ENCODE results near the gene RTN4.

The RTN4 gene

DNA sequence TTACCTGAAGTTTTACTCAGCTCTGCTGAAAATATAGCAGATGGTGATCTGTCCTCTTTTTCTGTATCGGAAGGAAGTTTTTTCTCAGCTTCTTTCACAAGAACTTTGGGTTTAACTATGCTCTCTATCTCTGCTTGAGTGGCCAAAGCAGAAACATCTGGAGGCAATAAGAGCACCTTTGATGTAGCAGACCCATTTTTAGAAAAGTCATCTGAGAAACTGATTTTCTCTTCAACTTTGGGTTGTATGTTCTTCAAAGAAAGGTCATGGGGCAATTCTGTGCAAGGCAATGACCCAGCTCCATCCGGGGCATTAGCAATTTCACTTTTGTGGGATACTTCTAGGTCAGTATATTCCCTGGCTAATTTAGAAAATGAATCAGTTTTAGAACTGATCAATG lies 25.2 kb downstream of the RTN4 start:
- H3K4me1 ChIP-seq, result peaks cover 10 to 87% (median 53%) of the 10 kb centered on the region in 4 donors

DNA sequence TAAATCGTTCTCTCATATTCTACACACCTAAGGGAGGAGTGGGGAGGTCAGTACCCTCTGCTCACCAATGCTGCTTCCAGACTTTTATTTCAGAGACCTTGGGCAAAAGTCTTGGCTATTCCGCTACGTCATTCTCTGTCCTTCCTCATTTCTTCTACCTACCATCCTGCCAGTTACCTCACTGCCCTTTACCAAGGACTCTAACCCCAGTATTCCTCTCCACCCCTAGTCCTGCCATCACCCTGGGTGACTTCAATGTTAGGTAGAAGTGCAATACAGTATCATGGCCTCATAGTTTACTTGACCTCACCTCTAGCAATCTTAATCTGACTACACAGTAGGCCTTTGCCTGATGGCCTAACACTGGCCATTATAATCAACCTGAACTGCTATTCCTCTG lies 27.8 kb downstream of the RTN4 start:
- no peak for DNase-seq
- Histone ChIP-seq H3K27ac (no peak overlapping the region), H3K4me3 (no peak overlapping the region), H3K4me1 (peaks cover 10 to 72% (median 42%) of the 10 kb centered on the region in 4 donors), H3K9me3 (peaks cover 0 to 5% (median 0%) of the 10 kb centered on the region in 3 donors), H3K36me3 (no peaks in the 10 kb centered on the region), H3K27me3 (no peaks in the 10 kb centered on the region)
- intact Hi-C loops (cut with DNase I; ENCODE audit: low total_unique reads), result no loop called here
- TF ChIP-seq, protein P1, sequence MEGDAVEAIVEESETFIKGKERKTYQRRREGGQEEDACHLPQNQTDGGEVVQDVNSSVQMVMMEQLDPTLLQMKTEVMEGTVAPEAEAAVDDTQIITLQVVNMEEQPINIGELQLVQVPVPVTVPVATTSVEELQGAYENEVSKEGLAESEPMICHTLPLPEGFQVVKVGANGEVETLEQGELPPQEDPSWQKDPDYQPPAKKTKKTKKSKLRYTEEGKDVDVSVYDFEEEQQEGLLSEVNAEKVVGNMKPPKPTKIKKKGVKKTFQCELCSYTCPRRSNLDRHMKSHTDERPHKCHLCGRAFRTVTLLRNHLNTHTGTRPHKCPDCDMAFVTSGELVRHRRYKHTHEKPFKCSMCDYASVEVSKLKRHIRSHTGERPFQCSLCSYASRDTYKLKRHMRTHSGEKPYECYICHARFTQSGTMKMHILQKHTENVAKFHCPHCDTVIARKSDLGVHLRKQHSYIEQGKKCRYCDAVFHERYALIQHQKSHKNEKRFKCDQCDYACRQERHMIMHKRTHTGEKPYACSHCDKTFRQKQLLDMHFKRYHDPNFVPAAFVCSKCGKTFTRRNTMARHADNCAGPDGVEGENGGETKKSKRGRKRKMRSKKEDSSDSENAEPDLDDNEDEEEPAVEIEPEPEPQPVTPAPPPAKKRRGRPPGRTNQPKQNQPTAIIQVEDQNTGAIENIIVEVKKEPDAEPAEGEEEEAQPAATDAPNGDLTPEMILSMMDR (IDR thresholded peaks at IDR 0.05), result no peak

More for the DNA sequence above, 25.2 kb downstream of the RTN4 start:
- intact Hi-C loops (cut with DNase I; ENCODE audit: low total_unique reads), result no loop called here
- H3K36me3 ChIP-seq, result no peaks in the 10 kb centered on the region
- H3K4me3 ChIP-seq, result no peak overlapping the region
- peaks cover 0 to 5% (median 0%) of the 10 kb centered on the region in 3 donors for H3K9me3 ChIP-seq
- H3K27me3 ChIP-seq, result no peaks in the 10 kb centered on the region
- TF ChIP-seq, protein P1 (IDR thresholded peaks at IDR 0.05), result no peak
- DNase-seq, result no peak
- no peak overlapping the region for H3K27ac ChIP-seq

DNA sequence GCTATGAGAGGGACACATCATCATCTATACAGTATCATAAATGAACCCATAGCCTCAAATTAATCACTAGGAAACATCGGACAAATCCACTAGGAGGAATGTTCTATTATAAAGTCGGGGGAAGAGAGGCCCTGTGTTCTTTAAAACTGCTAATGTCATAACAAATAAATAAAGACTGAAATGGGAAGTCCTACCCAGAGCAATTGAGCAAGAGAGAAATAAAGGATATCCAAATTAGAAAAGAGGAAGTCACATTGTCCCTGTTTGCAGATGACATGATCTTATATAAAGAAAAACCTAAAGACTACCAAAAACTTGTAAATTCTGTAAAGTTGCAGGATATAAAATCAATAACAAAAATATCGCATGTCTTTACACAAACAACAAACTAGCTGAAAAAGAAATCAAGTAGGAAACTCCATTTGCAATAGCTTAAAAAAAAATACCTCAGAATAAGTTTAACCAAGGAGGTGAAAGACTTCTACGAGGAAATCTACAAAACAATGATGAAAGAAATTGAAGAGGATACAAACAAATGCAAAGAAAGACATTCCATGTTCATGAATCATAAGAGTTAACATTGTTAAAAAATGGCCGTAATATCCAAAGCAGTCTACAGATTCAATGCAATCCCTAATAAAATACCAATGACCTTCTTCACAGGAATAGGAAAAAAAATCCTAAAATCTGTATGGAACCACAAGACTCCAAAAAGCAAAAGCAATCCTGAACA lies 30.6 kb downstream of the RTN4 start:
- no peak overlapping the region for H3K27ac ChIP-seq
- TF ChIP-seq, protein P1 (IDR thresholded peaks at IDR 0.05), result no peak

DNA sequence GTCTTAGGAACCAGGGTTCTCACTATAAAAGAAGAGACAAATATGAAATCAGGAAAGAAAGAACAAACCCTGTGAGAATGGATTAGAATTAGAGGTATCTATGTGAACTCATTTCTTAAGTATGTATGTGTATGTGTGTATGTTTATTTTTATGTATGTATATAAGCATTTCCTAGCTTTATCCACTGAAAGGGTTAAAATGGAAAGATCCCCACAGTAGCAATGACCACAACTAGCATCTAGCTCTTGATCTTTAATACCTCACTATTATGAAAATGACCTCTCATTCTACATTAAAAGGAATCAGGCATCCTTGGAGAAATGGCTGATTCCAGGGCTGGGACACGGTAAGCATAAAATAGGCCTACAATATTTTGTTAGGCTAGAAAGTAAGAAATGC lies 31.6 kb downstream of the RTN4 start:
- H3K4me3 ChIP-seq, result no peak overlapping the region
- TF ChIP-seq, protein P1 (IDR thresholded peaks at IDR 0.05), result no peak
- H3K27ac ChIP-seq, result no peak overlapping the region
- peaks cover 0 to 5% (median 0%) of the 10 kb centered on the region in 3 donors for H3K9me3 ChIP-seq
- no peaks in the 10 kb centered on the region for H3K27me3 ChIP-seq
- peaks cover 0 to 63% (median 20%) of the 10 kb centered on the region in 4 donors for H3K4me1 ChIP-seq
- H3K36me3 ChIP-seq, result no peaks in the 10 kb centered on the region
- DNase-seq, result no peak
- intact Hi-C loops (cut with DNase I; ENCODE audit: low total_unique reads), result no loop called here

More for the DNA sequence above, 30.6 kb downstream of the RTN4 start:
- H3K9me3 ChIP-seq, result peaks cover 0 to 5% (median 0%) of the 10 kb centered on the region in 3 donors
- no peaks in the 10 kb centered on the region for H3K27me3 ChIP-seq
- no peak overlapping the region for H3K4me3 ChIP-seq
- H3K36me3 ChIP-seq, result no peaks in the 10 kb centered on the region
- peaks cover 0 to 63% (median 21%) of the 10 kb centered on the region in 4 donors for H3K4me1 ChIP-seq
- intact Hi-C loops (cut with DNase I; ENCODE audit: low total_unique reads), result no loop called here
- DNase-seq, result no peak

DNA sequence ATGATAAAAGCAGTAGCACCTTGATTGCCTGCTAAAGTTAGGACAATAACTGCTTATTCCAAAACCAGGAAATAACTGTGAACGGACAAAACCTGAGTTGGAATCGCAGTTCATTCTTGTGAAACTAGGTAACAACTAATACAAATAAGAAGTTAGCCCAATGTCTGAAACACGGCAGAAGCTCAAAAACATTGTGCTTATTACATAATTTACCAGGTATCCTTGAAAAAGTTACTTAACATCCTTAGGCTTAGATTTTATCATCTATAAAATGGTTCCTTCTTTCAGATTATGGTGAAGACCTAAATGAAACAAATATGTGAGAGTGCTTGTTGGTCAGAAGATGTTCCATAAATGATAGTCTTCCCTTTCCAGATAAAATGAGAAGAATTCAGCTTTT lies 32.4 kb downstream of the RTN4 start:
- no peak for DNase-seq
- intact Hi-C loops (cut with DNase I; ENCODE audit: low total_unique reads), result no loop called here
- TF ChIP-seq, protein P1 (IDR thresholded peaks at IDR 0.05), result no peak
- no peaks in the 10 kb centered on the region for H3K36me3 ChIP-seq
- H3K9me3 ChIP-seq, result peaks cover 0 to 5% (median 0%) of the 10 kb centered on the region in 3 donors
- peaks cover 0 to 63% (median 21%) of the 10 kb centered on the region in 4 donors for H3K4me1 ChIP-seq
- no peaks in the 10 kb centered on the region for H3K27me3 ChIP-seq
- H3K4me3 ChIP-seq, result no peak overlapping the region
- H3K27ac ChIP-seq, result no peak overlapping the region

Data from tibial artery (tissue), 4 donors.